Spleen (tissue), 13 donors: ENCODE data around the gene TMEM131L. TPM values are rescaled to one million over a fixed set of nuclear protein-coding genes. Genes with fewer than 3 reads are reported as not detected.
A peak's percentile ranks its signal among the peaks of the same experiment; 100 is the strongest.
"Not testable (repeated sequence)": the region's sequence is repeated elsewhere in the genome, so short reads cannot be mapped to it uniquely, and the experiment has no call there.

Experiments used
- DNase-seq: peaks from one replicate; pipeline ENCODE4 v3.0.0-alpha.2; 2020
- H3K27ac ChIP-seq, 8 donors: fragments of 200-600 bp; sonication (generic) in 7 of 8; 1 replicate in 4 of 8; 2 replicates in 4 of 8; pipeline versions ENCODE4 v1.5.0 to v1.8.0; 2016 to 2021; ENCODE audit warnings: inconsistent platforms in 4 of 8, mild to moderate bottlenecking in 4 of 8, moderate library complexity in 1 of 8
- H3K27me3 ChIP-seq, 7 donors: fragments of 200-600 bp; sonication (generic) in 6 of 7; replicated peaks in 1 of 7; 1 replicate in 4 of 7; 2 replicates in 3 of 7; pipeline versions ENCODE4 v1.5.0 to v1.8.0; 2016 to 2021; ENCODE audit warnings: inconsistent platforms in 3 of 7, mild to moderate bottlenecking in 1 of 7
- H3K36me3 ChIP-seq, 6 donors: fragments of 200-600 bp; sonication (generic) in 5 of 6; 1 replicate in 4 of 6; 2 replicates in 2 of 6; pipeline versions ENCODE4 v1.5.0 to v1.8.0; 2016 to 2021; ENCODE audit warnings: inconsistent platforms in 2 of 6
- H3K4me1 ChIP-seq, 6 donors: fragments of 200-600 bp; sonication (generic) in 5 of 6; 1 replicate in 3 of 6; 2 replicates in 3 of 6; pipeline versions ENCODE4 v1.5.0 to v1.8.0; 2016 to 2021; ENCODE audit warnings: inconsistent platforms in 3 of 6
- H3K4me3 ChIP-seq, 8 donors: fragments of 200-600 bp; sonication (generic) in 7 of 8; 1 replicate in 4 of 8; 2 replicates in 4 of 8; pipeline versions ENCODE4 v1.5.0 to v1.8.0; 2016 to 2021; ENCODE audit warnings: inconsistent platforms in 4 of 8, mild to moderate bottlenecking in 4 of 8, moderate library complexity in 2 of 8
- H3K9me3 ChIP-seq, 8 donors: fragments of 200-600 bp; sonication (generic) in 7 of 8; 1 replicate in 4 of 8; 2 replicates in 4 of 8; pipeline versions ENCODE4 v1.5.0 to v1.8.0; 2016 to 2021; ENCODE audit warnings: inconsistent platforms in 4 of 8
- CTCF ChIP-seq, 11 experiments: fragments of 200-600 bp in 7 of 11; fragments of 450-650 bp in 4 of 11; sonication (generic) in 4 of 11; IDR thresholded peaks in 8 of 11; conservative IDR thresholded peaks in 3 of 11; 1 replicate in 7 of 11; 2 replicates in 4 of 11; pipeline versions ENCODE4 v1.4.0 to v1.8.0; 2016 to 2021; ENCODE audit warnings: antibody characterized with exemption in 11 of 11, inconsistent platforms in 4 of 11, mild to moderate bottlenecking in 1 of 11
- POLR2A ChIP-seq, 3 donors: fragments of 450-650 bp; IDR thresholded peaks; one replicate each; pipeline ENCODE4 v1.5.1; 2017; ENCODE audit warnings: antibody characterized with exemption in 3 of 3, mild to moderate bottlenecking in 1 of 3
- POLR2AphosphoS5 ChIP-seq, 3 donors: sonication (generic); formaldehyde crosslinking; IDR thresholded peaks; one replicate each; pipeline ENCODE4 v1.5.1; 2017; ENCODE audit warnings: antibody characterized with exemption in 3 of 3
- WGBS, 5 donors: extraction: QIAGEN DNeasy Blood & Tissue Kit in 3 of 5; methylation state at CpG; one replicate each; pipeline versions ENCODE4 v1.1.5 to v1.1.7; 2013 to 2018; 5-methylcytosine and 5-hydroxymethylcytosine counted together
- intact Hi-C: fragments of 100-400 bp; cut with DNase I; formaldehyde crosslinking; loops from one replicate; pipeline ENCODE4 v1.15.0; 2023; ENCODE audit warnings: low total_unique reads
- long read RNA-seq, 2 donors: transcript quantifications; one replicate each; lab custom pipeline, GENCODE V29; 2026
- polyA plus RNA-seq, 3 donors: library from polyadenylated mRNA; stranded (reverse); fragments of 200-250 nt; gene quantifications; one replicate each; pipeline ENCODE4 v1.2.1, GENCODE V29; 2013
- total RNA-seq, 7 donors: library from RNA; depleted of rRNA in 3 of 7; stranded (reverse); fragments of >200 nt in 3 of 7; fragmentation: NEBNext Ultra II Directional in 4 of 7; extraction: Animal tissue kit (Norgen Biotek cat#: 25700) in 4 of 7; gene quantifications; one replicate each; pipeline versions ENCODE4 v1.1.0 to v1.2.1, GENCODE V29; 2016 to 2021
- donor health status: healthy with polysubstance abuse.
- donor health status: DM: no; HTN: no; CAD: no; lungs with moderate emphysema.
- donor health status: DM: no; HTN: no; CAD: no.
- donor health status: Bipolar disorder and iron deficiency.
- donor health status: healthy.
- donor health status: DM: no; HTN: no; CAD: no.
- donor health status: DM: yes; HTN: yes; CAD: no.

TMEM131L gene
- total RNA-seq (100 to 1,000 TPM in 1 of 7 donors, 10 to 100 TPM in 6; 73.5 to 105 (median 83.1) TPM), polyA plus RNA-seq (10 to 100 TPM; 20.9 to 23.1 (median 21.5) TPM)
- long read RNA-seq, donor 1, partial matches to known transcripts, result 10 of 11 reads
- long read RNA-seq, donor 1, other reads (novel, unspliced or antisense), result 0 of 11 reads
- long read RNA-seq, donor 2, full-length matches to known transcripts, result 2 of 8 reads
- long read RNA-seq, donor 2, partial matches to known transcripts, result 6 of 8 reads
- long read RNA-seq, donor 2, other reads (novel, unspliced or antisense), result 0 of 8 reads

GRCh38 chr4:153466081-153466948 lies at the start of gene TMEM131L:
Gene TMEM131L, plus strand, starts transcription at chr4:153466360. Its CDS starts 38 bp downstream, at chr4:153466398.
- peak; percentile 95 for DNase-seq
- H3K27ac ChIP-seq, result peak within 1 kb of the TSS; percentile 94 to 98 (median 96)
- peaks cover 28 to 64% (median 54%) of the 10 kb centered on the region in 6 donors for H3K4me1 ChIP-seq
- peaks cover 0 to 13% (median 0%) of the 10 kb centered on the region in 6 donors for H3K36me3 ChIP-seq
- no peaks in the 10 kb centered on the region for H3K9me3 ChIP-seq
- H3K27me3 ChIP-seq, result no peaks in the 10 kb centered on the region
- intact Hi-C loops, result loop anchor here (10.0 kb wide), 1 partner anchor 108 kb away; no protein-coding TSS in a partner anchor
- 0 to 1% (median 0%) methylated on average over 22 to 103 of the region's 103 CpGs for WGBS, 5 donors
- TF ChIP-seq CTCF (IDR thresholded peaks at IDR 0.05 in 8 of 11, conservative IDR thresholded peaks at IDR 0.05 in 3 of 11) (peak in 8 of 11 experiments; percentile 26 to 56 (median 32)), POLR2AphosphoS5 (IDR thresholded peaks at IDR 0.05) (peak; percentile 84 to 92 (median 89)), POLR2A (IDR thresholded peaks at IDR 0.05) (peak in 1 of 3 donors; percentile 44)
- H3K4me3 ChIP-seq, result peak within 1 kb of the TSS; percentile 86 to 100 (median 98)

- H3K27ac ChIP-seq, H3K36me3 ChIP-seq, intact Hi-C loops, H3K9me3 ChIP-seq, DNase-seq, H3K27me3 ChIP-seq, H3K4me3 ChIP-seq: not testable (repeated sequence)
- 79 to 93% (median 87%) methylated on average over 8 of the region's 8 CpGs for WGBS, 5 donors
- peaks cover 0 to 20% (median 4%) of the 10 kb centered on the region in 6 donors for H3K4me1 ChIP-seq
These were observed 49.7 kb upstream of the TMEM131L start for GRCh38 chr4:153416456-153416855.

- Histone ChIP-seq H3K9me3 (no peaks in the 10 kb centered on the region), H3K4me3 (no peak overlapping the region), H3K27ac (peak overlapping the region in 1 of 8 donors; percentile 12), H3K4me1 (peaks cover 0 to 25% (median 4%) of the 10 kb centered on the region in 6 donors), H3K36me3 (no peaks in the 10 kb centered on the region), H3K27me3 (no peaks in the 10 kb centered on the region)
- TF ChIP-seq POLR2A (IDR thresholded peaks at IDR 0.05) (no peak), CTCF (IDR thresholded peaks at IDR 0.05 in 8 of 11, conservative IDR thresholded peaks at IDR 0.05 in 3 of 11) (no peak), POLR2AphosphoS5 (IDR thresholded peaks at IDR 0.05) (no peak)
- intact Hi-C loops, result no loop called here
- no peak for DNase-seq
- WGBS, 5 donors, result 85 to 95% (median 91%) methylated on average over 7 of the region's 7 CpGs
These were observed 48.0 kb upstream of the TMEM131L start for GRCh38 chr4:153418121-153418520.

- H3K27me3 ChIP-seq, result no peaks in the 10 kb centered on the region
- TF ChIP-seq POLR2AphosphoS5 (IDR thresholded peaks at IDR 0.05) (no peak), CTCF (IDR thresholded peaks at IDR 0.05 in 8 of 11, conservative IDR thresholded peaks at IDR 0.05 in 3 of 11) (no peak), POLR2A (IDR thresholded peaks at IDR 0.05) (no peak)
- DNase-seq, result no peak
- H3K9me3 ChIP-seq, result no peaks in the 10 kb centered on the region
- H3K36me3 ChIP-seq, result no peaks in the 10 kb centered on the region
- H3K4me3 ChIP-seq, result no peak overlapping the region
- intact Hi-C loops, result no loop called here
- 78 to 84% (median 81%) methylated on average over 3 of the region's 3 CpGs for WGBS, 5 donors
- peaks cover 0 to 25% (median 4%) of the 10 kb centered on the region in 6 donors for H3K4me1 ChIP-seq
- peak overlapping the region in 3 of 8 donors; percentile 12 to 23 (median 13) for H3K27ac ChIP-seq
These were observed 47.6 kb upstream of the TMEM131L start for GRCh38 chr4:153418558-153418957.
